HCT116 (cell line): ENCODE measurements around the gene ANTXR2. TPM values are rescaled to one million over a fixed set of nuclear protein-coding genes. Genes with fewer than 3 reads are reported as not detected.
A peak's percentile ranks its signal among the peaks of the same experiment; 100 is the strongest.

Experiments used
- ATAC-seq: fragments of 200-7000 bp; cut with Tn5 transposase; 2 replicates; pipeline ENCODE4 v1.9.1; 2020; ENCODE audit warnings: mild to moderate bottlenecking, moderate library complexity
- BruUV-seq: library from RNA; stranded (reverse); fragments of 400-500 nt; replicated peaks from 2 replicates; lab custom pipeline; 2021; lab: Mats Ljungman, UMichigan
- CTCF ChIA-PET: fragments of 300-600 bp; sonication (Branson Sonifier 250); formaldehyde crosslinking; loops from one replicate; lab custom pipeline; 2021; ENCODE audit warnings: antibody characterized with exemption; lab: Charles Lee
- POLR2A ChIA-PET: fragments of 300-600, 350-600 bp; sonication (Branson Sonifier 250); formaldehyde crosslinking; loops from one replicate; lab custom pipeline; 2021; ENCODE audit warnings: antibody characterized with exemption; lab: Charles Lee
- RAD21 ChIA-PET, 2 experiments: fragments of 300-600 bp; sonication (Branson Sonifier 250); formaldehyde crosslinking; loops; one replicate each; lab custom pipeline; 2023; ENCODE audit warnings: low total read pairs in 2 of 2; ENCODE audit not compliant: uncharacterized antibody in 2 of 2, unreplicated experiment in 2 of 2, low non-redundant PET in 1 of 2; lab: Charles Lee
- DNase-seq: peaks from one replicate; pipeline ENCODE4 v3.0.0-alpha.2; 2010; ENCODE audit warnings: low read depth, low spot score
- H2AFZ ChIP-seq: fragments of 200-600 bp; shearing (Covaris generic), sonication (generic); 2 replicates; pipeline ENCODE4 v1.6.1; 2017; ENCODE audit warnings: low read depth, mixed run types, mixed read lengths, antibody characterized with exemption, low read length; ENCODE audit not compliant: poor library complexity, severe bottlenecking
- H3K27ac ChIP-seq: 2 replicates; pipeline ENCODE4 v1.5.1; 2012; ENCODE audit warnings: low read depth, low read length
- H3K27me3 ChIP-seq: fragments of 200-600 bp; sonication (generic); 2 replicates; pipeline ENCODE4 v1.6.1; 2016; ENCODE audit warnings: mixed run types, low read length, mixed read lengths; ENCODE audit not compliant: insufficient read depth
- H3K36me3 ChIP-seq, 2 experiments: fragments of 200-500 bp in 1 of 2; fragments of 200-600 bp in 1 of 2; sonication (Bioruptor generic) in 1 of 2; sonication (generic) in 1 of 2; 2 replicates each; pipeline versions ENCODE4 v1.5.1 to v1.6.1; 2014 to 2016; ENCODE audit warnings: low read length in 2 of 2, inconsistent platforms in 1 of 2, mixed read lengths in 1 of 2, mixed run types in 1 of 2; ENCODE audit not compliant: insufficient read depth in 2 of 2, control insufficient read depth in 1 of 2
- H3K4me1 ChIP-seq, 2 experiments: fragments of 200-600 bp in 1 of 2; sonication (generic) in 1 of 2; 2 replicates each; pipeline versions ENCODE4 v1.5.1 to v1.6.1; 2012 to 2017; ENCODE audit warnings: low read length in 2 of 2, inconsistent platforms in 1 of 2, mild to moderate bottlenecking in 1 of 2, mixed read lengths in 1 of 2, mixed run types in 1 of 2, moderate library complexity in 1 of 2; ENCODE audit not compliant: insufficient read depth in 2 of 2, control insufficient read depth in 1 of 2
- H3K4me2 ChIP-seq: fragments of 200-600 bp; sonication (generic); 2 replicates; pipeline ENCODE4 v1.6.1; 2017; ENCODE audit warnings: mixed run types, low read length, mixed read lengths
- H3K4me3 ChIP-seq, 2 experiments: fragments of 200-600 bp in 1 of 2; sonication (generic) in 1 of 2; replicated peaks in 1 of 2; 2 replicates each; pipeline ENCODE4 v1.5.1; 2011 to 2016; ENCODE audit warnings: low read length in 2 of 2, control low read depth in 1 of 2, low read depth in 1 of 2, mild to moderate bottlenecking in 1 of 2, mixed read lengths in 1 of 2, mixed run types in 1 of 2
- H3K79me2 ChIP-seq: fragments of 200-600 bp; sonication (generic); 2 replicates; pipeline ENCODE4 v1.6.1; 2017; ENCODE audit warnings: mild to moderate bottlenecking, mixed run types, low read length, moderate library complexity, mixed read lengths; ENCODE audit not compliant: insufficient read depth
- H3K9ac ChIP-seq: fragments of 200-600 bp; sonication (generic); 2 replicates; pipeline ENCODE4 v1.6.1; 2016; ENCODE audit warnings: low read length, mixed read lengths
- H3K9me2 ChIP-seq: fragments of 200-600 bp; sonication (generic), shearing (Covaris generic); 2 replicates; pipeline ENCODE4 v1.6.1; 2017; ENCODE audit warnings: mixed run types, mild to moderate bottlenecking, moderate library complexity; ENCODE audit not compliant: insufficient read depth
- H3K9me3 ChIP-seq, 2 experiments: fragments of 200-500 bp in 1 of 2; fragments of 200-600 bp in 1 of 2; sonication (Bioruptor generic) in 1 of 2; sonication (generic) in 1 of 2; 2 replicates each; pipeline ENCODE4 v1.6.1; 2014 to 2017; ENCODE audit warnings: low read length in 2 of 2, mixed read lengths in 2 of 2, inconsistent platforms in 1 of 2, low read depth in 1 of 2, mild to moderate bottlenecking in 1 of 2, mixed run types in 1 of 2, moderate library complexity in 1 of 2; ENCODE audit not compliant: control insufficient read depth in 1 of 2, insufficient read depth in 1 of 2
- H4K20me1 ChIP-seq: fragments of 200-600 bp; sonication (generic), shearing (Covaris generic); 2 replicates; pipeline ENCODE4 v1.6.1; 2017; ENCODE audit warnings: mixed run types, mild to moderate bottlenecking, moderate library complexity; ENCODE audit not compliant: insufficient read depth
- CEBPB ChIP-seq: IDR thresholded peaks from 2 replicates; pipeline ENCODE4 v1.6.1; 2012; ENCODE audit warnings: low read depth
- ELF1 ChIP-seq: IDR thresholded peaks from 2 replicates; pipeline ENCODE4 v1.6.1; 2012; ENCODE audit warnings: low read depth, borderline replicate concordance
- EZH2 ChIP-seq: fragments of 200-600 bp; sonication (generic); IDR thresholded peaks from 2 replicates; pipeline ENCODE4 v1.6.1; 2017; ENCODE audit warnings: antibody characterized with exemption, mixed run types
- EZH2phosphoT487 ChIP-seq: fragments of 200-600 bp; IDR thresholded peaks from 2 replicates; pipeline ENCODE4 v1.6.1; 2018; ENCODE audit warnings: antibody characterized with exemption, borderline replicate concordance
- POLR2A ChIP-seq: IDR thresholded peaks from 2 replicates; pipeline ENCODE4 v1.7.0; 2011; ENCODE audit warnings: borderline replicate concordance; ENCODE audit not compliant: insufficient read depth, insufficient read length; ENCODE audit errors: extremely low read depth
- intact Hi-C: fragments of 100-400 bp; cut with micrococcal nuclease; formaldehyde crosslinking; loops from 2 replicates; pipeline ENCODE4 v1.10.0; 2022
- total RNA-seq: library from RNA; stranded (reverse); gene quantifications from one replicate; pipeline ENCODE4 v1.2.1, GENCODE V29; 2021; ENCODE audit not compliant: unreplicated experiment
- TF ChIP-seq, protein P1 (sequence below): IDR thresholded peaks from 2 replicates; pipeline ENCODE4 v1.6.1; 2012

The ANTXR2 gene
- total RNA-seq, 1 experiment from 2014 or later = 6.3 TPM

DNA sequence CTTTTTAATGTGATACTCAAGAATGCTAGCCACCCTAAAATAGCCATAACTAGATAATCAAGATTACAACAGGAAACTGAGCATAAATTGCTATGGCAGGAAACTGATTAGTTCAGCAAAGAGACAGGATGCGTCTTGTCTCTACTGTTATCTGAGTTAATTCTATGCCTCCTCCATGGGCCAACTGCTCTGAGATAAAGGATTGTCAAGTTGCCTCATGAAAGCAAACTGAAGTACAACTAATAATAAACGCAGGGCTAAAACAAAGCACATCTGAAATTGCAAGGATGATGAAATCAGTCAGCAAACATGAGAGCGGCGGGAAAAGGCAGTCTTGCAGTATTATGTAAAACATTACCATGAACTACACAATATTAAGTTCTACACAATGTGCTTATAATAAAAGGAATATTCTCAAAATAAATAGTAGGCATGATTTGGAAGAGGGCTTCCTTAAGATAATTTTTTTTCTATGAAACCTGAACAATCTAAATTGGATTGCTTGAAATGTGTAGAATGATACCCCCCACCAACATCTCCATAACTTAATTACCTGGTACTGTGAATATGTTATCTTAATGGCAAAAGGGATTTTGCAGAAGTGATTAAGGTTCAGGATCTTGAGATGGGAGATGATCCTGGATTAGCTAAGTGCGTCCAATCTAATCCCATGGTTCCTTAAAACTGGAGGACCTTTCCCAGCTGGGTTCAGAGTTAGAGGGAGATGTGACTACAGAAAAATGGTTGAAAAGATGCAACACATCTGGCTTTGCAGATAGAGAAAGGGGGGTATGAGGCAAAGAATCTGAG lies 65.9 kb downstream of the ANTXR2 start:
- Histone ChIP-seq H3K9me3 (no peaks in the 10 kb centered on the region), H3K4me1 (no peaks in the 10 kb centered on the region), H3K4me2 (no peak overlapping the region), H3K27ac (no peak overlapping the region), H3K27me3 (no peaks in the 10 kb centered on the region), H3K9me2 (no peaks in the 10 kb centered on the region), H2AFZ (no peak overlapping the region), H3K36me3 (no peaks in the 10 kb centered on the region), H3K9ac (no peak overlapping the region), H4K20me1 (no peaks in the 10 kb centered on the region), H3K4me3 (no peak overlapping the region), H3K79me2 (no peaks in the 10 kb centered on the region)
- ATAC-seq (no peak), DNase-seq (no peak)
- RAD21 ChIA-PET = no interaction called here
- TF ChIP-seq CEBPB (peak; percentile 43; the same call in 1 of the 2 replicates), EZH2phosphoT487 (no peak)
- POLR2A ChIA-PET = no interaction called here
- no TSS peak for BruUV-seq
- intact Hi-C loops = no loop called here
- CTCF ChIA-PET = no interaction called here

DNA sequence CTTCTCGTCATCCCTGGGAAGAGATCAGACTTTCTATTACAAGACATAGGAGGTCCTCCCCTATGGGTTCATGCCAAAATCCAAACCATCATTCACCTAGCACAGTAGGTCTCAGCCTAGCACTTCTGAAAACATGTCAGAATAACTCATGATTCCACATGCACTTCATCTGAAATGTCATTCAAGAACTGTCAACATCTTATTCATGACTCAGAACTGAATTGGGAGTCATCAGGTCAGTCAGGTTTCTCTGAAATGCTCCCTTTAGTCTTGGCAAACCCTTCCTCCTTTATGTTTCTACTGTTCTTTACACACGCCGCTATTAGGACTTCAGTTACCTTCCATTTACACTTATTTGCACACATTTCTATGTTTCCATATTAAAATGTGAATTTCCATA lies 67.2 kb downstream of the ANTXR2 start:
- Histone ChIP-seq H3K4me1 (no peaks in the 10 kb centered on the region), H3K79me2 (no peaks in the 10 kb centered on the region), H3K4me2 (no peak overlapping the region), H4K20me1 (no peaks in the 10 kb centered on the region), H3K36me3 (no peaks in the 10 kb centered on the region), H3K9me3 (no peaks in the 10 kb centered on the region), H3K4me3 (no peak overlapping the region), H3K27me3 (no peaks in the 10 kb centered on the region), H3K9me2 (no peaks in the 10 kb centered on the region), H3K27ac (no peak overlapping the region), H3K9ac (no peak overlapping the region), H2AFZ (no peak overlapping the region)
- ChIA-PET POLR2A (no interaction called here), RAD21 (no interaction called here), CTCF (no interaction called here)
- DNase-seq (no peak), ATAC-seq (no peak)
- no TSS peak for BruUV-seq
- no peak for TF ChIP-seq EZH2
- TF ChIP-seq ELF1 = no peak
- TF ChIP-seq, protein P1, sequence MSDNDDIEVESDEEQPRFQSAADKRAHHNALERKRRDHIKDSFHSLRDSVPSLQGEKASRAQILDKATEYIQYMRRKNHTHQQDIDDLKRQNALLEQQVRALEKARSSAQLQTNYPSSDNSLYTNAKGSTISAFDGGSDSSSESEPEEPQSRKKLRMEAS = no peak
- no peak for TF ChIP-seq POLR2A
- intact Hi-C loops = no loop called here
